Stimulated activated CD4-positive, alpha-beta T cell treated with anti-CD3 and anti-CD28 coated beads, Interleukin-4, amount 100 ng/mL, for 24 hours (primary cell): ENCODE measurements around the gene ITPA.
A peak's percentile ranks its signal among the peaks of the same experiment; 100 is the strongest.

Experiments used
- DNase-seq: peaks from one replicate; pipeline ENCODE4 v3.0.0-alpha.2; 2020

The ITPA gene

GRCh38 chr20:3209257-3209945 lies at the start of gene ITPA:
Gene ITPA (plus strand): TSS chr20:3209498. CDS start chr20:3209552, 54 bp downstream.
- peak; percentile 69 for DNase-seq

GRCh38 chr20:3160418-3160817 lies 48.9 kb upstream of the ITPA start:
- DNase-seq: peak; percentile 21

DNA sequence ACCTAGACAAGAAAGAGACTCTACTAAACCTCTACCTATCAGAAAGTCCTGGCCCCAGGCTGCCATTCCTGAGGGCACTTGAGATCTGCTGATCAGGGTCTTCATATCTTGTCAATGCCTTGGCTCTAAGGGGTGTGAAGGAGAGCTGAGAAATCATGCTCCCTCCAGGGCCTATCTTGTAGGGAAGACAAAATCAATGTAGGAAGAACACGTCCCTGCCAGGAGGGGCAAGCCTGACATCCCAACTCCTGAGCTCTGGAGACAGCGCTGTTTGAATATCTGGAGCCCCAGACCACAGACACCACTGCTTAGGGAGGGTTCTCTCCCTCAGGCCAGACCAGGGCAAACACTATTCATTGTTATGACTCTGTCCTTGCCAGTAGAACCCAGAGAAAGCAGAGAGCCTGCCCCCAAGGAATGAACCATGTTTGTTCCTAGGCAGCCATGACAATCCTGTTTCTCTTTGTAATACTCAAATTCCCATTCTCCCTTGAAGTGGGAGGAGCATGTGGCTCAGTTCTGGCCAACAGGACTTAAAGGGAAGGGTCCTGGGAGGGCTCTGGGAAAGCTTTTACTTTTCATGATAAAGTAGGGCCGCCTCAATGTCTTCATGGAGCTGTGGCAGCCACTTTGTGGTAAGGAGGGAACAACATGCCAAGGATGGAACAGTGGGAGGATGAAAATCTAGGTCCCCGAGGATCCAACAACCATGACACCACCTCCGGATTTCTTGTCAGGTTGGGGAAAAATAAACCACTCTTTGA lies 47.8 kb upstream of the ITPA start:
- DNase-seq: no peak

GRCh38 chr20:3162080-3162611 lies 47.2 kb upstream of the ITPA start:
- no peak for DNase-seq

DNA sequence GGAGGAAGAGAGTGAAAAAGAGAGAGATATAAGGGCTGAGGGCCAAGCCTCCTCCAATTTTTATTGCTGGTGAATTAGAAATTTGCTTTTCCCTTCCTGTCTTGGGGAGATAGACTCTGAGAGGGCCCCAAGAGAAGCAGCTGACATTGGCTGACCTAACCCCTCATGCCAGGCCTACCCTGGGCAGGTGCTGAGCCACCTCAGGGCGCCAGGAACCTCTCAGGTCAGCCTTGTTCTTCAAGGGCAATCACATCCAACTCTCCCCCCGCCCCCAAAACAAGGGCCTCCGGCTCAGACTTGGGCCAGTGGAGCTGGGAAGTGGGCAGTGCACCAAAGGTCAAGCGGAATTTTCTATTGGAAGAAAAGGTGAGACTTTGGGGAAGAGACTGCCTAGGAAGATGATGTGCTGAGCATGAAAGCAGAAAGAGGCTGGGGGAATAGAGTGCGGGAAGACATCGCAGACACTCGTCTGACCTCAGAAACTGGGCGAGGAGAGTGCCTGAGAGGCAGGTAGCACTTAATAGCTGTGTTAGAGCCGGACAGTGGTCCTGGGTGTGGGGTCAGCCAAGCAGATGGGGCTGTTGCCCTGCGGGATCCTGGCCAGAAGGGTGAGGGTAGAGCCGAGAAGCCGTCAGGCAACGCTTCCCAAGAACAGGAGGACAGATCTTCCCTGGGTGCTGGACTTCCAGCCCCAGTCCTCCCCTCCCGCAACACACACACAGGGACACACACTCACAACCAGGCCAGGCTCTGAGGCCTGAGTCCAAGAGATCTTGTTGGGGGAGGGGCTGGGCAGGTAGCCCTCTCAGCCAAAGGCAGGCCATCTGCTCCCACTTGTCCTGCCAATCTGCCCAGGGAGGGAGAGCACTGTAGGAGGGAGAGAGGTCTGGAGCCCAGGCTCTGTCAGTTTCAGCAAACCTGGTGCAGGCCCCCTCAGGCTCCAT lies 45.9 kb upstream of the ITPA start:
- no peak for DNase-seq

GRCh38 chr20:3164043-3164762 lies 45.1 kb upstream of the ITPA start:
- no peak for DNase-seq

DNA sequence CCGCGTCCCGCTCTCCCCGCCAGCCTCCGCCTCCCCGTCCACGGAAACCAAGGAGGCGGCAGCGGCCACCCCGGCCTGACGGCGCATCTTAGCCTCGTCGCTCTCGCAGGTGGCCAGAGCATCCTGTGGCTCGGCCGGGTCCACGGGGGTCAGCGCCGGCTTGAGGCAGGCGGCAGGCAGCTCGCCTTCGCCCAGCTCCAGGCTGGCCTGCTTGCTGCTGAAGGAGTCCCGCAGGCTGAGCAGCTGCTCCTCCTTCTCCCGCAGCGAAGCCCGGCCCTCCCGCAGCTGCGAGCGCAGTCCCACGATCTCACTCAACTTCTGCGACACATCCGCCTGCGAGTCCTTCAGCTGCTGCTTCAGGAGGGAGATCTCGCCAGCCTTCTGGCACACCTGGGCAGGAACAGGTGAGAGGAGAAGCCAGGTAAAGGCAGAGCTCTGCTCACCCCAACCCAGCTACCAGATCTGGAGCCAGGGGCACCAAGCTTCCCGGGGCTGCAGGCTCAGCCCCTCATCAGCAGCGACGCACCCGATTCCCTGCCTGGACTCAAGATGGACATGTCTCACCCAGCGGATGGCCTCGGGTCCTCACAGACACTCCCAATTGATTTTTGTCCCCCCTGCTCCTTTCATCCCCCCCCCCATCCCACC lies 44.4 kb upstream of the ITPA start:
- no peak for DNase-seq

GRCh38 chr20:3165473-3166337 lies 43.6 kb upstream of the ITPA start:
- no peak for DNase-seq

GRCh38 chr20:3166338-3166912 lies 42.9 kb upstream of the ITPA start:
- DNase-seq: no peak

GRCh38 chr20:3166913-3167342 lies 42.4 kb upstream of the ITPA start:
- no peak for DNase-seq

DNA sequence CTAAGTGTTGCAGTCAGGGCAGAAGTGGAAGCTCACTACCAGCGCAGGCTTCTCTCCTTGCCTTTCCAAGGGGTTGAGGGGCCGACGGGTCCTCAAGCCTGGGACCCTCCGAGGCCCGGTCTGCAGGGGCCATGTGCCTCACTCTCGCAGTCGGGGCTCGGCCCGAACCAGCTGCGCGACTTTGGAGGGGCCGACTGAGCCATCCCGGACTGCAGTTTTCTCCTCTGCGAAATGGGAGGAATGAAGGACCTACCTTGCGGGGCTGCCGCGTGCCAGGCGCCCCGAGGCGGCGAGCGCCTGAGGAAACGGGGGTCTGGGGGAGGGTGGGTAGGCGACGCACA lies 41.6 kb upstream of the ITPA start:
- no peak for DNase-seq

GRCh38 chr20:3168079-3168828 lies 41.0 kb upstream of the ITPA start:
- DNase-seq: no peak

DNA sequence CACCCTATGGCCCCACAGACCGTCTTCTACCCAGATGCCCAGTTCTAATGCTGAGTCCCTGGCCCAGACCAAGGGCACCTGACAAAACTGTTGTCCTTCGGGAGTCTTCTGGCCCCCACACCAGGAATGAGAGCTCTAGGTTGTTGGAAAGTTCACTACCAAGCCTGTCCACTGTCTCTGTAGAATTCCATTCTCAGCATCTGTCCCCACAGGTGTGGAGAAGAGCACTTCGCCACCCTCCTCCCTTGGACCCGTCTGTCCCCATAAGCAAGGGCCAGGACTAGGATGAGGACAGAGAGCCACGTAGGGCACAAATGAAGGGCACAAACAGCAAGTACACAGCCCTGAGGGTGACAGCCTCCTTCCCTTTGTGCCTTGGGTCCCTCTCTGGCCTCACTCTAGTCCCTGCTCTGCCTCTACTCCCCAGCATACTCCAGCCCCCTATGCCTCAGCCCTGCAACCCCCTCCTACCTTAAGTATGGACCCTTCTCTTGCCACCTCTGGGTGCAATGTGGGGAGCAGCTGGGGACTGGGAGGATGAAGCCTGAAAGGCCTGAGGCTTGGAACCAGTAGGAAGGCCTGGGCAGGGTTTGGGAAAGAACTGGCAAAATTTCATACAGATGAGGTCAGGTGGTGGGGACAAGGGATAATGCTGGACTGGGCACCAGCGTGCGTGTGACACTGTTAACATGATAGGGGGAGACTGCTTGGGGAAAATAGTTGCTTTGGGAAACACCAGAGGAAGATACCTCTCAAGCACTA lies 40.3 kb upstream of the ITPA start:
- no peak for DNase-seq

DNA sequence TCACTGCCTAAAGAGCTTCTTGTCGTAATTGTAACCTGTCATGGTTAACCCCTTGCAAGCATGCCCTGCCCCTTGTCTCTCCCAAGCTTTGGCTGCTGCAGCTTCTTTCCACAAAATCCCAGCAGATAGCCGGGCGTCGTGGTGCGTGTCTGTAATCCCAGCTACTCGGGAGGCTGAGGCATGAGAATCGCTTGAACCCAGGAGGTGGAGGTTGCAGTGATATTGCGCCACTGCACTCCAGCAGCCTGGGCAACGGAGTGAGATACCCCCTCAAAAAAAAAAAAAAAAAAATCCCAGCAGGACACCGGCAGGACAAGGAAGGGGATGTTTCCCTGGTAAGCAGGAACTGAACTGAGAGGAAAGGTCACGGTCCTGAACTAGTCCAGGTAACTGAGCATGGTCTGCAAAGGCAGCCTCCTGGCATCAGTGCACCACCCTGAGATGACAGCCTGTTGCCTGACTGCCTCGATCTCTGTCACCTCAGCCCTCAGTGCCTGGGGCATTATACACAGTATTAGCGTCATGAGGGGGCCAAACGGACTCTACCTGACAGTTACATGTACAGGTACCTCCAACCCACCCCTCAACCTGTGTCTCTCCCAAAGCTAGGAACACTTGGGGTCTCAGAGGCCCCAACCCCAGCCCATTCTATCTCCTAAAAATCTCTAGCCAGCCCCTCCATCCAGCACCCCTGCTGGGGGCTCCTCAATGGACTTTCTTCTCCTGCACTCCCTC lies 37.7 kb upstream of the ITPA start:
- no peak for DNase-seq

- DNase-seq: no peak
Measured at GRCh38 chr20:3172126-3172932, 37.0 kb upstream of the ITPA start.

GRCh38 chr20:3172933-3173609 lies 36.2 kb upstream of the ITPA start, which contains the start of gene LZTS3:
Gene LZTS3 (minus strand): TSS chr20:3173549. CDS start chr20:3167163, 6,386 bp downstream.
- peak; percentile 78 for DNase-seq
